ENCODE data around the gene NDUFAF5.

- no peak for TF ChIP-seq POLR2A (IDR thresholded peaks at IDR 0.05; ENCODE audit: low read depth, low read length)
- no peak for TF ChIP-seq TAF1 (IDR thresholded peaks at IDR 0.05; ENCODE audit: borderline replicate concordance, low read depth, low read length)
These were observed 7.0 kb downstream of the NDUFAF5 start for GRCh38 chr20:13791540-13792459.
